ENCODE measurements around the gene DLG2. TPM values are rescaled to one million over a fixed set of nuclear protein-coding genes. Genes with fewer than 3 reads are reported as not detected.
A peak's percentile ranks its signal among the peaks of the same experiment; 100 is the strongest.

DLG2 gene
- total RNA-seq, 3 donors from 2014 or later (not counting 1 experiment from before 2014, with no cell fraction given) = 1.7 to 2.9 (median 2.2) TPM

GRCh38 chr11:85595285-85595884 lies 31.8 kb downstream of the DLG2 start:
- Mint-ChIP-seq H3K4me3 (no peak overlapping the region), H3K4me1 (no peaks in the 10 kb centered on the region), H3K27ac (no peak overlapping the region), H3K27me3 (ENCODE audit: low read depth in 2 of 2) (peaks cover 0 to 5% of the 10 kb centered on the region in 2 donors), H3K9me3 (no peaks in the 10 kb centered on the region), H3K36me3 (no peaks in the 10 kb centered on the region)
- intact Hi-C loops (cut with micrococcal nuclease) = loop anchor here (1.0 to 10.0 kb wide), 4 partner anchors 259 to 697 kb away; partner anchors contain the start of gene CCDC83
- H3K36me3 ChIP-seq (ENCODE audit: control insufficient read depth, insufficient read depth, low read length) = no peaks in the 10 kb centered on the region
- H3K4me3 ChIP-seq (ENCODE audit: low read length) = no peak overlapping the region
- DNase-seq (peak in 1 of 2 donors; percentile 75), ATAC-seq (peak; percentile 61 to 75 (median 68))
- no peaks in the 10 kb centered on the region for H3K27me3 ChIP-seq (ENCODE audit: control insufficient read depth, insufficient read depth, low read length)
- H3K9me3 ChIP-seq (ENCODE audit: control insufficient read depth, insufficient read depth, low read length) = no peaks in the 10 kb centered on the region
- TF ChIP-seq, protein P1, sequence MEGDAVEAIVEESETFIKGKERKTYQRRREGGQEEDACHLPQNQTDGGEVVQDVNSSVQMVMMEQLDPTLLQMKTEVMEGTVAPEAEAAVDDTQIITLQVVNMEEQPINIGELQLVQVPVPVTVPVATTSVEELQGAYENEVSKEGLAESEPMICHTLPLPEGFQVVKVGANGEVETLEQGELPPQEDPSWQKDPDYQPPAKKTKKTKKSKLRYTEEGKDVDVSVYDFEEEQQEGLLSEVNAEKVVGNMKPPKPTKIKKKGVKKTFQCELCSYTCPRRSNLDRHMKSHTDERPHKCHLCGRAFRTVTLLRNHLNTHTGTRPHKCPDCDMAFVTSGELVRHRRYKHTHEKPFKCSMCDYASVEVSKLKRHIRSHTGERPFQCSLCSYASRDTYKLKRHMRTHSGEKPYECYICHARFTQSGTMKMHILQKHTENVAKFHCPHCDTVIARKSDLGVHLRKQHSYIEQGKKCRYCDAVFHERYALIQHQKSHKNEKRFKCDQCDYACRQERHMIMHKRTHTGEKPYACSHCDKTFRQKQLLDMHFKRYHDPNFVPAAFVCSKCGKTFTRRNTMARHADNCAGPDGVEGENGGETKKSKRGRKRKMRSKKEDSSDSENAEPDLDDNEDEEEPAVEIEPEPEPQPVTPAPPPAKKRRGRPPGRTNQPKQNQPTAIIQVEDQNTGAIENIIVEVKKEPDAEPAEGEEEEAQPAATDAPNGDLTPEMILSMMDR (IDR thresholded peaks at IDR 0.05) = peak; percentile 77
- H3K4me1 ChIP-seq (ENCODE audit: control insufficient read depth, insufficient read depth, low read length) = no peaks in the 10 kb centered on the region
- H3K27ac ChIP-seq (ENCODE audit: low read length) = no peak overlapping the region

- intact Hi-C loops (cut with micrococcal nuclease) = loop anchor here (10.0 kb wide), 2 partner anchors 264 to 454 kb away; partner anchors contain the start of gene CCDC83
- TF ChIP-seq, protein P1 (IDR thresholded peaks at IDR 0.05) = no peak
- no peaks in the 10 kb centered on the region for H3K4me1 Mint-ChIP-seq
- DNase-seq = no peak
- Histone ChIP-seq H3K4me1 (ENCODE audit: control insufficient read depth, insufficient read depth, low read length) (no peaks in the 10 kb centered on the region), H3K9me3 (ENCODE audit: control insufficient read depth, insufficient read depth, low read length) (no peaks in the 10 kb centered on the region), H3K27ac (ENCODE audit: low read length) (no peak overlapping the region), H3K27me3 (ENCODE audit: control insufficient read depth, insufficient read depth, low read length) (peaks cover 2% of the 10 kb centered on the region), H3K36me3 (ENCODE audit: control insufficient read depth, insufficient read depth, low read length) (no peaks in the 10 kb centered on the region), H3K4me3 (ENCODE audit: low read length) (no peak overlapping the region)
- ATAC-seq = no peak
- peaks cover 18% of the 10 kb centered on the region for H3K36me3 Mint-ChIP-seq
- no peak overlapping the region for H3K4me3 Mint-ChIP-seq
- H3K27ac Mint-ChIP-seq = no peak overlapping the region
- H3K27me3 Mint-ChIP-seq (ENCODE audit: low read depth in 2 of 2) = peaks cover 14 to 30% of the 10 kb centered on the region in 2 donors
- H3K9me3 Mint-ChIP-seq = peaks cover 2 to 6% of the 10 kb centered on the region in 2 donors
- WGBS (ENCODE audit: insufficient coverage) = 87% methylated on average over 4 of the region's 4 CpGs
These were observed 36.2 kb downstream of the DLG2 start for GRCh38 chr11:85590848-85591483.

GRCh38 chr11:85589373-85589772 lies 37.8 kb downstream of the DLG2 start:
- H3K4me3 ChIP-seq (ENCODE audit: low read length) = no peak overlapping the region
- H3K27ac ChIP-seq (ENCODE audit: low read length) = no peak overlapping the region
- H3K4me1 ChIP-seq (ENCODE audit: control insufficient read depth, insufficient read depth, low read length) = no peaks in the 10 kb centered on the region
- Mint-ChIP-seq H3K4me1 (no peaks in the 10 kb centered on the region), H3K36me3 (peaks cover 18% of the 10 kb centered on the region), H3K9me3 (peaks cover 2 to 6% of the 10 kb centered on the region in 2 donors), H3K27ac (no peak overlapping the region), H3K27me3 (ENCODE audit: low read depth in 2 of 2) (peaks cover 18 to 31% of the 10 kb centered on the region in 2 donors), H3K4me3 (no peak overlapping the region)
- 94% methylated on average over 3 of the region's 3 CpGs for WGBS (ENCODE audit: insufficient coverage)
- TF ChIP-seq, protein P1 (IDR thresholded peaks at IDR 0.05) = no peak
- DNase-seq (no peak), ATAC-seq (no peak)
- H3K36me3 ChIP-seq (ENCODE audit: control insufficient read depth, insufficient read depth, low read length) = no peaks in the 10 kb centered on the region
- no peaks in the 10 kb centered on the region for H3K9me3 ChIP-seq (ENCODE audit: control insufficient read depth, insufficient read depth, low read length)
- intact Hi-C loops (cut with micrococcal nuclease) = no loop called here
- peaks cover 2% of the 10 kb centered on the region for H3K27me3 ChIP-seq (ENCODE audit: control insufficient read depth, insufficient read depth, low read length)
